Adrenal gland (tissue), 5 donors: ENCODE measurements around the gene PLPP4.

Source experiments
- POLR2A ChIP-seq, 2 donors: fragments of 450-650 bp; IDR thresholded peaks; one replicate each; pipeline ENCODE4 v1.6.1; 2017; ENCODE audit warnings: antibody characterized with exemption in 2 of 2, mild to moderate bottlenecking in 2 of 2, moderate library complexity in 1 of 2
- TF ChIP-seq, protein P1 (sequence below), 6 experiments: fragments of 450-650 bp in 4 of 6; fragments of 200-600 bp in 2 of 6; sonication (generic) in 1 of 6; IDR thresholded peaks; 1 replicate in 5 of 6; 2 replicates in 1 of 6; pipeline versions ENCODE4 v1.5.1 to v1.8.0; 2016 to 2021; ENCODE audit warnings: antibody characterized with exemption in 6 of 6, mild to moderate bottlenecking in 2 of 6, moderate library complexity in 1 of 6
- donor health status: DM: no; HTN: no; CAD: no.

- TF ChIP-seq, protein P1, sequence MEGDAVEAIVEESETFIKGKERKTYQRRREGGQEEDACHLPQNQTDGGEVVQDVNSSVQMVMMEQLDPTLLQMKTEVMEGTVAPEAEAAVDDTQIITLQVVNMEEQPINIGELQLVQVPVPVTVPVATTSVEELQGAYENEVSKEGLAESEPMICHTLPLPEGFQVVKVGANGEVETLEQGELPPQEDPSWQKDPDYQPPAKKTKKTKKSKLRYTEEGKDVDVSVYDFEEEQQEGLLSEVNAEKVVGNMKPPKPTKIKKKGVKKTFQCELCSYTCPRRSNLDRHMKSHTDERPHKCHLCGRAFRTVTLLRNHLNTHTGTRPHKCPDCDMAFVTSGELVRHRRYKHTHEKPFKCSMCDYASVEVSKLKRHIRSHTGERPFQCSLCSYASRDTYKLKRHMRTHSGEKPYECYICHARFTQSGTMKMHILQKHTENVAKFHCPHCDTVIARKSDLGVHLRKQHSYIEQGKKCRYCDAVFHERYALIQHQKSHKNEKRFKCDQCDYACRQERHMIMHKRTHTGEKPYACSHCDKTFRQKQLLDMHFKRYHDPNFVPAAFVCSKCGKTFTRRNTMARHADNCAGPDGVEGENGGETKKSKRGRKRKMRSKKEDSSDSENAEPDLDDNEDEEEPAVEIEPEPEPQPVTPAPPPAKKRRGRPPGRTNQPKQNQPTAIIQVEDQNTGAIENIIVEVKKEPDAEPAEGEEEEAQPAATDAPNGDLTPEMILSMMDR (IDR thresholded peaks at IDR 0.05) = no peak
- no peak for TF ChIP-seq POLR2A (IDR thresholded peaks at IDR 0.05)
Measured at GRCh38 chr10:120586471-120586872, 129.4 kb downstream of the PLPP4 start.
